Ovary (tissue), 9 donors: ENCODE data around the gene IFIT1. TPM values are rescaled to one million over a fixed set of nuclear protein-coding genes. Genes with fewer than 3 reads are reported as not detected.
A peak's percentile ranks its signal among the peaks of the same experiment; 100 is the strongest.

Source experiments
- DNase-seq, 5 donors: peaks; one replicate each; pipeline ENCODE4 v3.0.0-alpha.2; 2019 to 2020
- H3K27ac ChIP-seq, 2 donors: fragments of 200-600 bp; one replicate each; pipeline versions ENCODE4 v1.5.1 to v1.8.0; 2019 to 2022
- H3K27me3 ChIP-seq: fragments of 200-600 bp; one replicate; pipeline ENCODE4 v1.8.0; 2022
- H3K36me3 ChIP-seq: fragments of 200-600 bp; sonication (generic); one replicate; pipeline ENCODE4 v1.5.1; 2019
- H3K4me1 ChIP-seq: one replicate; pipeline ENCODE4 v1.8.1; 2013; ENCODE audit warnings: mild to moderate bottlenecking, moderate library complexity; ENCODE audit not compliant: insufficient read depth
- H3K4me3 ChIP-seq: fragments of 200-600 bp; sonication (generic); one replicate; pipeline ENCODE4 v1.5.1; 2017
- H3K9me3 ChIP-seq, 2 donors: fragments of 200-600 bp in 1 of 2; sonication (generic) in 1 of 2; one replicate each; pipeline versions ENCODE4 v1.5.1 to v1.8.1; 2013 to 2019; ENCODE audit warnings: mild to moderate bottlenecking in 1 of 2, moderate library complexity in 1 of 2
- EP300 ChIP-seq: sonication (generic); formaldehyde crosslinking; IDR thresholded peaks from one replicate; pipeline ENCODE4 v1.6.1; 2017; ENCODE audit warnings: antibody characterized with exemption
- POLR2A ChIP-seq: fragments of 450-650 bp; IDR thresholded peaks from one replicate; pipeline ENCODE4 v1.6.1; 2017; ENCODE audit warnings: antibody characterized with exemption, mild to moderate bottlenecking, moderate library complexity
- WGBS, 3 donors: extraction: QIAGEN DNeasy Blood & Tissue Kit in 1 of 3; methylation state at CpG; one replicate each; pipeline versions ENCODE4 v1.1.5 to v1.1.7; 2013 to 2017; 5-methylcytosine and 5-hydroxymethylcytosine counted together
- intact Hi-C, 4 donors: fragments of 100-400 bp; cut with DNase I; formaldehyde crosslinking; loops; one replicate each; pipeline versions ENCODE4 v1.11.0 to v1.15.1; 2022 to 2023
- polyA plus RNA-seq, 2 donors: library from polyadenylated mRNA; stranded (reverse); fragments of 200-250 nt in 1 of 2; fragments of 350-450 nt in 1 of 2; fragmentation: Illumina TruSeq in 1 of 2; extraction: RNeasy Lipid Tissue Mini Kit (QIAGEN cat#74804) in 1 of 2; gene quantifications; one replicate each; pipeline ENCODE4 v1.2.3, GENCODE V29; 2013 to 2014
- total RNA-seq, 7 donors: library from RNA; depleted of rRNA in 2 of 7; stranded (reverse); fragments of >200 nt in 2 of 7; fragmentation: NEBNext Ultra II Directional in 3 of 7; extraction: Animal tissue kit (Norgen Biotek cat#: 25700) in 3 of 7; gene quantifications; one replicate each; pipeline versions ENCODE4 v1.1.0 to v1.2.4, GENCODE V29; 2016 to 2023
- TF ChIP-seq, protein P1 (sequence below), 3 donors: fragments of 450-650 bp in 2 of 3; fragments of 200-600 bp in 1 of 3; IDR thresholded peaks; one replicate each; pipeline versions ENCODE4 v1.5.1 to v1.8.0; 2016 to 2022; ENCODE audit warnings: antibody characterized with exemption in 3 of 3, mild to moderate bottlenecking in 1 of 3
- donor health status: DM: no; HTN: no; CAD: no; lungs with moderate emphysema.
- donor health status: DM: no; HTN: no; CAD: no.
- donor health status: Bipolar disorder and iron deficiency.
- donor health status: DM: yes; HTN: yes; CAD: no.
- donor health status: DM: no; HTN: no; CAD: no.
- donor health status: DM: yes; HTN: yes; CAD: no.

Gene IFIT1
- total and polyA plus RNA-seq, 9 donors: 6.4 to 56.2 (median 12.3) TPM

DNA sequence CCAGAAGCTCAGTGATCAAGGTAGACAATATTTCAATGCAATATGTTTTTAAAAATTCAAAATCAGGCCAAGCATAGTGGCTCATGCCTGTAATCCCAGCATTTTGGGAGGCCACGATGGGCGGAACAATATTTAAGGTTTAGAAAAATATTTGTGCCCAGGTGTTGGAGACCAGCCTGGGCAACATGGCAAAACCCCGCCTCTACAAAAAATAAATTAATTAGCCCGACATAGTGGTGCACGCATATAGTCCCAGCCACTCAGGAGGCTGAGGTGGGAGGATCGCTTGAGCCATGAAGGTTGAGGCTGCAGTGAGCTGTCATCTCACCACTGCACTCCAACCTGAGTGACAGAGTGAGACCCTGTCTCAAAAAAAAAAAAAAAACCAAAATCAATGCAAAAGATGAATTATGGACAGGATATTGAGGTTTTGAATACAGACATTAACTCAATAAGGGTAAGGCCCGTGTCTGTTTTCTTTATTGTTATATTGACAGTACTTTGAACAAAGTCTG lies 21.0 kb downstream of the IFIT1 start:
- intact Hi-C loops: no loop called here
- DNase-seq: no peak
- Histone ChIP-seq H3K9me3 (no peaks in the 10 kb centered on the region), H3K27ac (peak overlapping the region in 1 of 2 donors; percentile 89), H3K36me3 (no peaks in the 10 kb centered on the region), H3K4me1 (peaks cover 9% of the 10 kb centered on the region), H3K4me3 (no peak overlapping the region), H3K27me3 (no peaks in the 10 kb centered on the region)
- WGBS, 3 donors: 87 to 94% (median 88%) methylated on average over 7 of the region's 7 CpGs
- TF ChIP-seq EP300: no peak
- no peak for TF ChIP-seq POLR2A
- TF ChIP-seq, protein P1, sequence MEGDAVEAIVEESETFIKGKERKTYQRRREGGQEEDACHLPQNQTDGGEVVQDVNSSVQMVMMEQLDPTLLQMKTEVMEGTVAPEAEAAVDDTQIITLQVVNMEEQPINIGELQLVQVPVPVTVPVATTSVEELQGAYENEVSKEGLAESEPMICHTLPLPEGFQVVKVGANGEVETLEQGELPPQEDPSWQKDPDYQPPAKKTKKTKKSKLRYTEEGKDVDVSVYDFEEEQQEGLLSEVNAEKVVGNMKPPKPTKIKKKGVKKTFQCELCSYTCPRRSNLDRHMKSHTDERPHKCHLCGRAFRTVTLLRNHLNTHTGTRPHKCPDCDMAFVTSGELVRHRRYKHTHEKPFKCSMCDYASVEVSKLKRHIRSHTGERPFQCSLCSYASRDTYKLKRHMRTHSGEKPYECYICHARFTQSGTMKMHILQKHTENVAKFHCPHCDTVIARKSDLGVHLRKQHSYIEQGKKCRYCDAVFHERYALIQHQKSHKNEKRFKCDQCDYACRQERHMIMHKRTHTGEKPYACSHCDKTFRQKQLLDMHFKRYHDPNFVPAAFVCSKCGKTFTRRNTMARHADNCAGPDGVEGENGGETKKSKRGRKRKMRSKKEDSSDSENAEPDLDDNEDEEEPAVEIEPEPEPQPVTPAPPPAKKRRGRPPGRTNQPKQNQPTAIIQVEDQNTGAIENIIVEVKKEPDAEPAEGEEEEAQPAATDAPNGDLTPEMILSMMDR (IDR thresholded peaks at IDR 0.05): no peak

DNA sequence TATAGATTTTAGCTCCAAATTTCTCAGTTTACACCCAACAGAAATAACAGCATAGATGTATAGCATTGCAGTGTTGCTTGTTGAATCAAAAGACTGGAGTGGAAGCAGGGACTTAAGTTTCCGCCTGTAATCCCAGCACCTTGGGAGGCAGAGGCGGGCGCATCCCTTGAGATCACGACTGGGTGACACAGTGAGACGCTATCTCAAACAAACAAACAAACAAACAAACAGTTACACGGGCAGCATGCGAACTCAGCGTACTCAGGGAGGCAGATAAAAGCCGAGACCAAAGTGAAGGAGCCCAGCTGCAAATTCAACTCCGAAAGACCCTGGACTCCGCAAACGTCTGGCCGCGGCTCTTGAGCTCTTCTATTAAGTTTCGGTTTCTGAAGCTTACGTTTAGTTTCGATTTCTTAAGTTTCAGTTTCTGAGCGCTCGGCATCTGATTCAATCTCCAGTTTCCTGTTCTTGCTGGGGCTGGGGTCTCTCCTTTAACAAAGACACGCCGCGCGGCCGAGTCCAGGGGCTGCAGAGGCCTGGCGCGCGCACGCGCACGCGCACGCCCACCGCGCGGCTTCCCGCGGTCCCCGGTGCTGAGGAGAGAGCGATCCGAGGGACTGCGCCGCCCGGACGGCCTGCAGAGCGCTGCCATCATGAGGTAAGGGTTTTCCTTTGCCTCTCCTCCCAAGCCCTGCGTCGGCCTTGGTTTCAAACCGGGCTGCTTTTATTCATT lies 21.9 kb downstream of the IFIT1 start, which contains the start of gene IFIT5:
IFIT5 (plus strand) TSS at position 423 of the 733 bp plus-strand sequence; CDS start at position 654, 231 bp downstream.
- 0 to 1% (median 0%) methylated on average over 48 of the region's 48 CpGs for WGBS, 3 donors
- DNase-seq: peak; percentile 73 to 85 (median 79)
- peaks cover 9% of the 10 kb centered on the region for H3K4me1 ChIP-seq
- H3K9me3 ChIP-seq: no peaks in the 10 kb centered on the region
- no peaks in the 10 kb centered on the region for H3K27me3 ChIP-seq
- TF ChIP-seq, protein P1 (IDR thresholded peaks at IDR 0.05): no peak
- peak; percentile 50 for TF ChIP-seq POLR2A
- TF ChIP-seq EP300: no peak
- peak within 1 kb of the TSS; percentile 89 for H3K4me3 ChIP-seq
- peak within 1 kb of the TSS; percentile 89 to 90 for H3K27ac ChIP-seq
- intact Hi-C loops: no loop called here
- no peaks in the 10 kb centered on the region for H3K36me3 ChIP-seq

DNA sequence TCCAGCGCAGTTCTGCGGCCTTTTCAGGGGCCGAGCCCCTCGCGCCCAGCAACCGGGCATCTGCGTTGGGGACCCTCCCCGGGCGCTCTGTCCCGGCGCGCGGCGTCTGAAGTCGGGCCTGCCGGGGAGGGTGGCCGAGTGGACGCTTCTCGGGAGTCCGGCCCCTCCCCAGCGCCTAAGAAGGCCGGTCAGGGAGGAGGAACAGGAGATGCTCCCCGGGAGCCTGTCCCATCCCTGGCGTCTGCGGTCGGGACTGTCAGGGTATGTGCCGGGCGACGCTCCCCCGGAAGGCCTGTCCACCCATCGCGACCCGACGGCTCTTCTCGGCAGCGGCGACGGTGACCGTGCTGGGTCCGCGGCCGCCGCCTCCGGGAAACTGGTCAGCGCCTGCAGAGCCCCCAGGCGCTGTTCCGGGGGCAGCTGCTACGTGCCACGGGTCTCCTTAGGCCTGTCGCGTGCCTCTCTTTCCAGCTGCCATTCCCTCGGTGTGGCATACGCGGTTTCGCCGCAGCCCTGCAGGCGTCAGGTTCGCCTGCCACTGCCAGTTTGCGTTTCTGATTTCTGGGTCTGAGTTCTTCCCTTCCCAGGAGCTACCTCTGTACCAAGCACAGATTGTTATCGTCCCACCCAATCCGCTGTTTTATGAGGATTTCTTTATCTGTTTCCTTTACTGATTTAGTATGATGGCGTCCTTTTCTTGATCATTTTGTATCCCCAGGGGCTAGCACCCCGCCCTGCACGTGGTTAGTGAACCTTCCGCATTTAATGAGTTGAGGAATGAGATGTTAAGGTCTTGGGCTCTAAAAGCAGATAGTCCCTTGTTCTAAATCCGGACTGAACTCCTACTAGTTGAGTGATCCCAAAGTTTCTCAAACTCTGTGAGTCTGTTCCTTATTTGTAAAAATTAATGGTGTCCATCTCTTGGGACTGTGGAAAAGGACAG lies 22.7 kb downstream of the IFIT1 start:
- DNase-seq: peak in 2 of 5 donors; percentile 39 to 52
- 2 to 3% (median 2%) methylated on average over 45 to 66 of the region's 66 CpGs for WGBS, 3 donors
- H3K27me3 ChIP-seq: no peaks in the 10 kb centered on the region
- peaks cover 9% of the 10 kb centered on the region for H3K4me1 ChIP-seq
- no peaks in the 10 kb centered on the region for H3K9me3 ChIP-seq
- H3K27ac ChIP-seq: peak overlapping the region; percentile 89 to 90
- H3K4me3 ChIP-seq: peak overlapping the region; percentile 89
- no peak for TF ChIP-seq EP300
- no peak for TF ChIP-seq POLR2A
- TF ChIP-seq, protein P1 (IDR thresholded peaks at IDR 0.05): peak in 2 of 3 donors; percentile 8 to 10
- intact Hi-C loops: no loop called here
- no peaks in the 10 kb centered on the region for H3K36me3 ChIP-seq

DNA sequence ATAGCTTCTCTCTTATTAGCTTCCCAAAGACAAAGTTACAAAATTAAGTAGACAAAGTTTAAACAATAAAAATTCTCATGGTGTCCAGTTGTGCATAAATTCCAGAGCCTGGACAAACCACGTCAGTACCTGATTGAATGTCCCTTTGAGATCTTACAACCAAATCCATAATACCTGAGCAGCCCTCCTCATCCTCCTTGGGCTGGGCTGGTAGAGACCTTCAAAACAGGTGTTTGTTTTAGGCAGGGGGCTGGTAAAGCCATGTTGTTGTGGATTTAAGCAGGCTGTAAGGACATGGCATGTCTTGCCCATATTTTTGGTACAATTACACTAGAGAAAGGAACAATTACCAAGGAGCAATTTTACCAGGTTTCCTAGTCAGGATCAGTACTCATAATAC lies 24.0 kb downstream of the IFIT1 start:
- DNase-seq: no peak
- Histone ChIP-seq H3K27ac (no peak overlapping the region), H3K36me3 (no peaks in the 10 kb centered on the region), H3K27me3 (no peaks in the 10 kb centered on the region), H3K4me3 (no peak overlapping the region), H3K4me1 (peaks cover 9% of the 10 kb centered on the region), H3K9me3 (no peaks in the 10 kb centered on the region)
- TF ChIP-seq, protein P1 (IDR thresholded peaks at IDR 0.05): no peak
- TF ChIP-seq POLR2A: no peak
- TF ChIP-seq EP300: no peak
- intact Hi-C loops: no loop called here
- 75 to 97% (median 91%) methylated on average over 1 of the region's 1 CpG for WGBS, 3 donors
